Measurements from ENCODE around the gene NCBP3.

GRCh38 chr17:3860939-3861700 is 15.1 kb upstream of the NCBP3 start:
- no peak for TF ChIP-seq NRF1 (conservative IDR thresholded peaks at IDR 0.05 in 1 of 2, IDR thresholded peaks at IDR 0.05 in 1 of 2)
- no peak for TF ChIP-seq PHF20 (IDR thresholded peaks at IDR 0.05; ENCODE audit: partially characterized antibody)
- no peak for TF ChIP-seq CTCF (IDR thresholded peaks at IDR 0.05 in 2 of 3, conservative IDR thresholded peaks at IDR 0.05 in 1 of 3; ENCODE audit: insufficient read depth in 2 of 3, low read depth in 1 of 3, low read length in 3 of 3)
